Measurements from ENCODE around the gene AZGP1.
A peak's percentile ranks its signal among the peaks of the same experiment; 100 is the strongest.
"Not testable (repeated sequence)": the region's sequence is repeated elsewhere in the genome, so short reads cannot be mapped to it uniquely, and the experiment has no call there.

AZGP1 gene

GRCh38 chr7:99969298-99969697, 6.5 kb downstream of the AZGP1 start:
- H3K4me3 ChIP-seq (ENCODE audit: low read depth, low read length): no peak overlapping the region
- no peak for DNase-seq (ENCODE audit: low read depth)

- H3K4me3 ChIP-seq (ENCODE audit: low read depth, low read length): no peak overlapping the region
- DNase-seq (ENCODE audit: low read depth): no peak
Observed at GRCh38 chr7:99958564-99959227, 17.1 kb downstream of the AZGP1 start.

GRCh38 chr7:99955247-99955646, 20.6 kb downstream of the AZGP1 start:
- H3K4me3 ChIP-seq (ENCODE audit: low read depth, low read length): no peak overlapping the region
- no peak for DNase-seq (ENCODE audit: low read depth)

GRCh38 chr7:99954643-99955042, 21.2 kb downstream of the AZGP1 start:
- not testable (repeated sequence) for H3K4me3 ChIP-seq (ENCODE audit: low read depth, low read length); DNase-seq (ENCODE audit: low read depth)

- no peak overlapping the region for H3K4me3 ChIP-seq (ENCODE audit: low read depth, low read length)
- peak; percentile 29 for DNase-seq (ENCODE audit: low read depth)
Observed at GRCh38 chr7:99953649-99954048, 22.2 kb downstream of the AZGP1 start.

- DNase-seq (ENCODE audit: low read depth); H3K4me3 ChIP-seq (ENCODE audit: low read depth, low read length): not testable (repeated sequence)
Observed at GRCh38 chr7:99952649-99953048, 23.2 kb downstream of the AZGP1 start.

- DNase-seq (ENCODE audit: low read depth): not testable (repeated sequence)
Observed at GRCh38 chr7:99950819-99951218, 25.0 kb downstream of the AZGP1 start.

GRCh38 chr7:99949645-99950228, 26.1 kb downstream of the AZGP1 start:
- no peak overlapping the region for H3K4me3 ChIP-seq (ENCODE audit: low read depth, low read length)
- no peak for DNase-seq (ENCODE audit: low read depth)

More at GRCh38 chr7:99950819-99951218, 25.0 kb downstream of the AZGP1 start:
- H3K4me3 ChIP-seq (ENCODE audit: low read depth, low read length): not testable (repeated sequence)

- DNase-seq (ENCODE audit: low read depth): no peak
- H3K4me3 ChIP-seq (ENCODE audit: low read depth, low read length): no peak overlapping the region
Observed at GRCh38 chr7:99947608-99948007, 28.2 kb downstream of the AZGP1 start.

- no peak overlapping the region for H3K4me3 ChIP-seq (ENCODE audit: low read depth, low read length)
- DNase-seq (ENCODE audit: low read depth): no peak
Observed at GRCh38 chr7:99944497-99945070, 31.2 kb downstream of the AZGP1 start.

- DNase-seq (ENCODE audit: low read depth): no peak
- no peak overlapping the region for H3K4me3 ChIP-seq (ENCODE audit: low read depth, low read length)
Observed at GRCh38 chr7:99943641-99944496, 32.0 kb downstream of the AZGP1 start.

- DNase-seq (ENCODE audit: low read depth): no peak
- no peak overlapping the region for H3K4me3 ChIP-seq (ENCODE audit: low read depth, low read length)
Observed at GRCh38 chr7:99938296-99938695, 37.5 kb downstream of the AZGP1 start.

GRCh38 chr7:99935009-99935408, 40.8 kb downstream of the AZGP1 start:
- not testable (repeated sequence) for H3K4me3 ChIP-seq (ENCODE audit: low read depth, low read length); DNase-seq (ENCODE audit: low read depth)

GRCh38 chr7:99930376-99930775, 45.5 kb downstream of the AZGP1 start:
- DNase-seq (ENCODE audit: low read depth): no peak
- H3K4me3 ChIP-seq (ENCODE audit: low read depth, low read length): no peak overlapping the region

- DNase-seq (ENCODE audit: low read depth): no peak
- no peak overlapping the region for H3K4me3 ChIP-seq (ENCODE audit: low read depth, low read length)
Observed at GRCh38 chr7:99929730-99930053, 46.1 kb downstream of the AZGP1 start.

- no peak for DNase-seq (ENCODE audit: low read depth)
- no peak within 1 kb of the TSS for H3K4me3 ChIP-seq (ENCODE audit: low read depth, low read length)
Observed at GRCh38 chr7:99928994-99929729, 46.7 kb downstream of the AZGP1 start, which contains the start of gene GJC3. Gene GJC3 (minus strand): TSS chr7:99929620. CDS start chr7:99929620, 0 bp downstream.

- H3K4me3 ChIP-seq (ENCODE audit: low read depth, low read length): no peak overlapping the region
- DNase-seq (ENCODE audit: low read depth): no peak
Observed at GRCh38 chr7:99928188-99928587, 47.6 kb downstream of the AZGP1 start.

- DNase-seq (ENCODE audit: low read depth): no peak
- no peak overlapping the region for H3K4me3 ChIP-seq (ENCODE audit: low read depth, low read length)
Observed at GRCh38 chr7:99927536-99927935, 48.3 kb downstream of the AZGP1 start.

- H3K4me3 ChIP-seq (ENCODE audit: low read depth, low read length): no peak overlapping the region
- no peak for DNase-seq (ENCODE audit: low read depth)
Observed at GRCh38 chr7:99926321-99926720, 49.5 kb downstream of the AZGP1 start.

All from skeletal muscle cell (primary cell).